ENCODE results near the gene ZFAND5. TPM values are rescaled to one million over a fixed set of nuclear protein-coding genes. Genes with fewer than 3 reads are reported as not detected.

Gene ZFAND5
- total and polyA plus RNA-seq, 2 of the 13 experiments (the other 11 are each of a cell fraction or from before 2014, with no cell fraction given): 53.4 to 60.2 TPM

DNA sequence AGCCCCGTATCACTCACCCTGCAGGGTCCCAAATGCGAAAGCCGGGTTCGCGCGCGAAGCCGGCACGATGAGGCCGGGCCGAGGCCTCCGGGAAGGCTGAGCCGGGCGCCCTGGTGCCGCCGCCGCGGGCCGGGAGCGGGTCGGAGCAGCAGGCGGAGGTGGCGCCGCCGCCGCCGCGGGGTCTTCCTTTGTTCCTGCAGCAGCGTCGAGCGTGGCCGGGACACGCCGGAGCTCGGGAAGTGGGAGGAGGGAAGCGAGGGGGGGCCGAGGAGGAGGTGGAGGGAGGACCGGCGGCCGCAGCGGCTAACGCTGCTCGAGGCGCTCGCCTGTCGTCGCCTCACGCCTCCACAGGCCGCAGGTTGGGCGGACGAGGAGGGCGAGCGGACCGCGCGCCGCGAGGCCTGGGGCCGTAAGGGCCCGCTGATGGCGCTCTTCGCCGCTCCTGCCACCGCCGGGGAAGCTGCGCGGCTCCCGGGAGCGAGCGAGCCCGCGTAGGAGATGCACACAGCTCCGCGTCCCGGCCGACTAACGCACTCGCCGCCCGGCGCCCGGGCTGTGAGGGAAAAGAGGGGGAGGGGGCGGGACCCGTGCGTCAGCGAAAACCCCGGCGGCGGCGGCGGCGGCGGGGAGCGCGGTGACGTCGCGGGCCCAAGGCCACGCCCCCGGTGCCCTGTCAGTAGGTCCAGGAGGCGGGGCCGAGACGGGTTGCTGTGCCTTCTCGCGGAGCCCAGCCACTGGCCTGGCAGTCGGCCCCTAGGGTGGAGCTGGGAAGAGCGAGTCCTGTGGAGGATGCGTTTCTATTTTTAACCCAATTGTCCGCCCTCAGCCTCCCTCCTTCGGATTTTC lies at the start of gene ZFAND5 (continued):
- TF ChIP-seq, protein P1, sequence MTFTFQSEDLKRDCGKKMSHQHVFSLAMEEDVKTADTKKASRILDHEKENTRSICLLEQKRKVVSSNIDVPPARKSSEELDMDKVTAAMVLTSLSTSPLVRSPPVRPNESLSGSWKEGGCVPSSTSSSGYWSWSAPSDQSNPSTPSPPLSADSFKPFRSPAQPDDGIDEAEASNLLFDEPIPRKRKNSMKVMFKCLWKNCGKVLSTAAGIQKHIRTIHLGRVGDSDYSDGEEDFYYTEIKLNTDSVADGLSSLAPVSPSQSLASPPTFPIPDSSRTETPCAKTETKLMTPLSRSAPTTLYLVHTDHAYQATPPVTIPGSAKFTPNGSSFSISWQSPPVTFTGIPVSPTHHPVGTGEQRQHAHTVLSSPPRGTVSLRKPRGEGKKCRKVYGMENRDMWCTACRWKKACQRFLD (CRISPR knock-in tag; IDR thresholded peaks at IDR 0.05; ENCODE audit: borderline replicate concordance): peak; percentile 16; the same call in 1 of the 2 replicates
- TF ChIP-seq, protein P2, sequence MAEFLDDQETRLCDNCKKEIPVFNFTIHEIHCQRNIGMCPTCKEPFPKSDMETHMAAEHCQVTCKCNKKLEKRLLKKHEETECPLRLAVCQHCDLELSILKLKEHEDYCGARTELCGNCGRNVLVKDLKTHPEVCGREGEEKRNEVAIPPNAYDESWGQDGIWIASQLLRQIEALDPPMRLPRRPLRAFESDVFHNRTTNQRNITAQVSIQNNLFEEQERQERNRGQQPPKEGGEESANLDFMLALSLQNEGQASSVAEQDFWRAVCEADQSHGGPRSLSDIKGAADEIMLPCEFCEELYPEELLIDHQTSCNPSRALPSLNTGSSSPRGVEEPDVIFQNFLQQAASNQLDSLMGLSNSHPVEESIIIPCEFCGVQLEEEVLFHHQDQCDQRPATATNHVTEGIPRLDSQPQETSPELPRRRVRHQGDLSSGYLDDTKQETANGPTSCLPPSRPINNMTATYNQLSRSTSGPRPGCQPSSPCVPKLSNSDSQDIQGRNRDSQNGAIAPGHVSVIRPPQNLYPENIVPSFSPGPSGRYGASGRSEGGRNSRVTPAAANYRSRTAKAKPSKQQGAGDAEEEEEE (CRISPR knock-in tag; IDR thresholded peaks at IDR 0.05; ENCODE audit: borderline replicate concordance): no peak
- TF ChIP-seq ZFY (CRISPR knock-in tag; IDR thresholded peaks at IDR 0.05) (peak; percentile 77), ZNF460 (CRISPR knock-in tag; IDR thresholded peaks at IDR 0.05; ENCODE audit: borderline replicate concordance) (no peak), SALL1 (CRISPR knock-in tag; IDR thresholded peaks at IDR 0.05) (peak; percentile 80), HNRNPK (IDR thresholded peaks at IDR 0.05; ENCODE audit: low read depth, low read length, poor library complexity, severe bottlenecking) (peak; percentile 94), ZNF703 (CRISPR knock-in tag; IDR thresholded peaks at IDR 0.05; ENCODE audit: borderline replicate concordance) (no peak; the same call in 1 of the 2 replicates), GLI4 (CRISPR knock-in tag; IDR thresholded peaks at IDR 0.05; ENCODE audit: borderline replicate concordance) (peak; percentile 93; the same call in 1 of the 2 replicates), HHEX (CRISPR knock-in tag; IDR thresholded peaks at IDR 0.05) (no peak), RARA (CRISPR knock-in tag; IDR thresholded peaks at IDR 0.05) (peak; percentile 34; the same call in 1 of the 2 replicates), CBX5 (CRISPR knock-in tag; IDR thresholded peaks at IDR 0.05; ENCODE audit: borderline replicate concordance) (no peak), ZNF652 (CRISPR knock-in tag; IDR thresholded peaks at IDR 0.05; ENCODE audit: borderline replicate concordance, low read depth) (no peak), ZNF589 (CRISPR knock-in tag; conservative IDR thresholded peaks at IDR 0.05) (peak; percentile 91), ZC3H4 (CRISPR knock-in tag; IDR thresholded peaks at IDR 0.05; ENCODE audit: borderline replicate concordance) (no peak; the same call in 1 of the 2 replicates)
- TF ChIP-seq, protein P3, sequence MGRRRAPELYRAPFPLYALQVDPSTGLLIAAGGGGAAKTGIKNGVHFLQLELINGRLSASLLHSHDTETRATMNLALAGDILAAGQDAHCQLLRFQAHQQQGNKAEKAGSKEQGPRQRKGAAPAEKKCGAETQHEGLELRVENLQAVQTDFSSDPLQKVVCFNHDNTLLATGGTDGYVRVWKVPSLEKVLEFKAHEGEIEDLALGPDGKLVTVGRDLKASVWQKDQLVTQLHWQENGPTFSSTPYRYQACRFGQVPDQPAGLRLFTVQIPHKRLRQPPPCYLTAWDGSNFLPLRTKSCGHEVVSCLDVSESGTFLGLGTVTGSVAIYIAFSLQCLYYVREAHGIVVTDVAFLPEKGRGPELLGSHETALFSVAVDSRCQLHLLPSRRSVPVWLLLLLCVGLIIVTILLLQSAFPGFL (CRISPR knock-in tag; IDR thresholded peaks at IDR 0.05): no peak
- TF ChIP-seq, protein P4, sequence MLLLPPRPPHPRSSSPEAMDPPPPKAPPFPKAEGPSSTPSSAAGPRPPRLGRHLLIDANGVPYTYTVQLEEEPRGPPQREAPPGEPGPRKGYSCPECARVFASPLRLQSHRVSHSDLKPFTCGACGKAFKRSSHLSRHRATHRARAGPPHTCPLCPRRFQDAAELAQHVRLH (CRISPR knock-in tag; IDR thresholded peaks at IDR 0.05; ENCODE audit: borderline replicate concordance, low read depth): no peak; the same call in 1 of the 2 replicates
- TF ChIP-seq, protein P5, sequence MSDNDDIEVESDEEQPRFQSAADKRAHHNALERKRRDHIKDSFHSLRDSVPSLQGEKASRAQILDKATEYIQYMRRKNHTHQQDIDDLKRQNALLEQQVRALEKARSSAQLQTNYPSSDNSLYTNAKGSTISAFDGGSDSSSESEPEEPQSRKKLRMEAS (IDR thresholded peaks at IDR 0.05): peak; percentile 1; the same call in 1 of the 2 replicates
- TF ChIP-seq, protein P6, sequence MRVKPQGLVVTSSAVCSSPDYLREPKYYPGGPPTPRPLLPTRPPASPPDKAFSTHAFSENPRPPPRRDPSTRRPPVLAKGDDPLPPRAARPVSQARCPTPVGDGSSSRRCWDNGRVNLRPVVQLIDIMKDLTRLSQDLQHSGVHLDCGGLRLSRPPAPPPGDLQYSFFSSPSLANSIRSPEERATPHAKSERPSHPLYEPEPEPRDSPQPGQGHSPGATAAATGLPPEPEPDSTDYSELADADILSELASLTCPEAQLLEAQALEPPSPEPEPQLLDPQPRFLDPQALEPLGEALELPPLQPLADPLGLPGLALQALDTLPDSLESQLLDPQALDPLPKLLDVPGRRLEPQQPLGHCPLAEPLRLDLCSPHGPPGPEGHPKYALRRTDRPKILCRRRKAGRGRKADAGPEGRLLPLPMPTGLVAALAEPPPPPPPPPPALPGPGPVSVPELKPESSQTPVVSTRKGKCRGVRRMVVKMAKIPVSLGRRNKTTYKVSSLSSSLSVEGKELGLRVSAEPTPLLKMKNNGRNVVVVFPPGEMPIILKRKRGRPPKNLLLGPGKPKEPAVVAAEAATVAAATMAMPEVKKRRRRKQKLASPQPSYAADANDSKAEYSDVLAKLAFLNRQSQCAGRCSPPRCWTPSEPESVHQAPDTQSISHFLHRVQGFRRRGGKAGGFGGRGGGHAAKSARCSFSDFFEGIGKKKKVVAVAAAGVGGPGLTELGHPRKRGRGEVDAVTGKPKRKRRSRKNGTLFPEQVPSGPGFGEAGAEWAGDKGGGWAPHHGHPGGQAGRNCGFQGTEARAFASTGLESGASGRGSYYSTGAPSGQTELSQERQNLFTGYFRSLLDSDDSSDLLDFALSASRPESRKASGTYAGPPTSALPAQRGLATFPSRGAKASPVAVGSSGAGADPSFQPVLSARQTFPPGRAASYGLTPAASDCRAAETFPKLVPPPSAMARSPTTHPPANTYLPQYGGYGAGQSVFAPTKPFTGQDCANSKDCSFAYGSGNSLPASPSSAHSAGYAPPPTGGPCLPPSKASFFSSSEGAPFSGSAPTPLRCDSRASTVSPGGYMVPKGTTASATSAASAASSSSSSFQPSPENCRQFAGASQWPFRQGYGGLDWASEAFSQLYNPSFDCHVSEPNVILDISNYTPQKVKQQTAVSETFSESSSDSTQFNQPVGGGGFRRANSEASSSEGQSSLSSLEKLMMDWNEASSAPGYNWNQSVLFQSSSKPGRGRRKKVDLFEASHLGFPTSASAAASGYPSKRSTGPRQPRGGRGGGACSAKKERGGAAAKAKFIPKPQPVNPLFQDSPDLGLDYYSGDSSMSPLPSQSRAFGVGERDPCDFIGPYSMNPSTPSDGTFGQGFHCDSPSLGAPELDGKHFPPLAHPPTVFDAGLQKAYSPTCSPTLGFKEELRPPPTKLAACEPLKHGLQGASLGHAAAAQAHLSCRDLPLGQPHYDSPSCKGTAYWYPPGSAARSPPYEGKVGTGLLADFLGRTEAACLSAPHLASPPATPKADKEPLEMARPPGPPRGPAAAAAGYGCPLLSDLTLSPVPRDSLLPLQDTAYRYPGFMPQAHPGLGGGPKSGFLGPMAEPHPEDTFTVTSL (CRISPR knock-in tag; IDR thresholded peaks at IDR 0.05; ENCODE audit: borderline replicate concordance): peak; percentile 22; the same call in 1 of the 2 replicates

Data from HepG2 (cell line).